Activated gamma-delta T cell treated with anti-CD3 and anti-CD28 coated beads, Interleukin-2, amount 50 U/mL, for 16 hours (primary cell): ENCODE data around the gene MAGI1.

Source experiments
- DNase-seq: peaks from one replicate; pipeline ENCODE4 v3.0.0-alpha.2; 2020; ENCODE audit warnings: low read depth

MAGI1 gene

DNA sequence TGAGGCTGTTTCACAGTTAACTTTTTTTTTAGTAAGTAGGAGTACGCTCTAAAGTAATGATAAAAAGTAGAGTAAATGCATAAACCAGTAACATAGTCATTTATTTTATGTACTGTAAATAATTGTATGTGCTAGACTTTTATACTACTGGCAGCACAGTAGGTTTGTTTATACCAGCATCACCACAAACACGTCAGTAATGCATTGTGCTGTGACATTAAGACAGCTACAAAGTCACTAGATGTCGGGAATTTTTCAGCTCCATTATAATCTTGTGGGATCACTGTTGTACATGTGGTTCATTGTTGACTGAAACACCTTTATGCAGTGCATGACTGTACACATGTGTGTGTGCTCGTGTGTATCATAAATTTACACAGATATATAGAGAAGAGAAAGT is 732.9 kb downstream of the MAGI1 start:
- no peak for DNase-seq
